ENCODE results near the gene RNF125.

DNA sequence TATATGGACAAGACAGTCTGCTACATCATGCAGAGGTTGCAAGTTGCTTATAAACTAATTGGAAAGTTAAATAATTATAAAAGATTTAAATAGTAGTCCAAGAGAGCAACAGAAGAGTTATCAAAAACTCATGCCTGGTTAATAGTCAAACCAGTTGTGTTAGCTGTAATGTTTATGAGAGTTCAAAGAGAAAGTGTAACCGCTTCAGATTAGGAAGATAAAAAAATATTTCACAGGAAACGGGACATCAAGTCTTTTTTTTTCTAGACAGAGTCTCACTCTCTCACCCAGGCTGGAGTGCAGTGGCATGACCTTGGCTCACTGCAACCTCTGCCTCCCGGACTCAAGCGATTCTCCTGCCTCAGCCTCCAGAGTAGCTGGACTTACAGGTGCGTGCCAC lies 34.6 kb upstream of the RNF125 start:
- TF ChIP-seq CTCF (IDR thresholded peaks at IDR 0.05; ENCODE audit: borderline replicate concordance, extremely low read depth, low read length, poor library complexity, severe bottlenecking) (no peak), EZH2 (IDR thresholded peaks at IDR 0.05; ENCODE audit: borderline replicate concordance, low read depth, low read length, severe bottlenecking) (no peak)
